ENCODE measurements around the gene MRPL4. TPM values are rescaled to one million over a fixed set of nuclear protein-coding genes. Genes with fewer than 3 reads are reported as not detected.

The MRPL4 gene
- polyA plus RNA-seq, 1 of the 3 experiments (the other 2 are of a cell fraction): 110 TPM

DNA sequence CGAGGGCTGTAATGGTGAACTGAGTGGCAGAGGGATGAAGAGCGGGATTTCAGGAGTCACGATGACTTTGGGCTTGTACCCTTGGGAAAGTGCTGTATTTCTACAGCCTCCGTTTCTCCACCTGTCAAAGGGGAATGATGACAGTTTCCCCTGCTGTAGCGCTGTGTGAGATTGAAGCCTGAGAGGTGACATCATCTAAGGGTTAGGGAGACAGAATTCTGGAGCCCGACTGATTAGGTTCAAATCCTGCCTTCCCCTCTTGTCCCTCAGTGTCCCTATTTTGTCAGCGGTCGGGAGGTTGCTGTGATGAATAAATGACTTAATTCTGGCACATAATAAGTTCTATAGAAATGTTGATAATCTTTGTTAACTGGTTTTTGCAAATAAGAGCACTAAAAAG, 693 bp downstream of the MRPL4 start:
- Histone ChIP-seq H3K36me3 (replicated peaks in 1 of 2; ENCODE audit: control insufficient read depth in 1 of 2, insufficient read depth in 2 of 2, low read length in 1 of 2) (peaks cover 0 to 15% of the 10 kb centered on the region in 2 experiments), H3F3A (replicated peaks; ENCODE audit: insufficient read depth) (peaks cover 5% of the 10 kb centered on the region), H3K4me1 (ENCODE audit: control insufficient read depth in 1 of 2, insufficient read depth in 2 of 2, low read depth in 1 of 2, low read length in 1 of 2) (peaks cover 0 to 5% of the 10 kb centered on the region in 2 experiments; a peak in 1 of 4 replicates), H2AFZ (ENCODE audit: low read depth) (no peak overlapping the region), H3K4me3 (ENCODE audit: low read depth in 2 of 2, low read length in 1 of 2) (peak overlapping the region; percentile 67 to 69), H3K9ac (peak overlapping the region; percentile 87), H3K9me2 (no peaks in the 10 kb centered on the region), H3K79me2 (ENCODE audit: insufficient read depth) (peaks cover 21% of the 10 kb centered on the region), H3K27me3 (ENCODE audit: insufficient read depth) (no peaks in the 10 kb centered on the region), H3K27ac (ENCODE audit: low read depth in 2 of 2, low read length in 1 of 2) (peak overlapping the region in 1 of 2 experiments; percentile 63; a peak in 1 of 4 replicates), H4K20me1 (ENCODE audit: insufficient read depth) (no peaks in the 10 kb centered on the region), H3K9me3 (no peaks in the 10 kb centered on the region), H3K4me2 (peak overlapping the region; percentile 96)
- DNase-seq: no peak
- 19% methylated on average over 8 of the region's 8 CpGs for WGBS (ENCODE audit: low lambda C conversion rate)
- TF ChIP-seq, protein P1, sequence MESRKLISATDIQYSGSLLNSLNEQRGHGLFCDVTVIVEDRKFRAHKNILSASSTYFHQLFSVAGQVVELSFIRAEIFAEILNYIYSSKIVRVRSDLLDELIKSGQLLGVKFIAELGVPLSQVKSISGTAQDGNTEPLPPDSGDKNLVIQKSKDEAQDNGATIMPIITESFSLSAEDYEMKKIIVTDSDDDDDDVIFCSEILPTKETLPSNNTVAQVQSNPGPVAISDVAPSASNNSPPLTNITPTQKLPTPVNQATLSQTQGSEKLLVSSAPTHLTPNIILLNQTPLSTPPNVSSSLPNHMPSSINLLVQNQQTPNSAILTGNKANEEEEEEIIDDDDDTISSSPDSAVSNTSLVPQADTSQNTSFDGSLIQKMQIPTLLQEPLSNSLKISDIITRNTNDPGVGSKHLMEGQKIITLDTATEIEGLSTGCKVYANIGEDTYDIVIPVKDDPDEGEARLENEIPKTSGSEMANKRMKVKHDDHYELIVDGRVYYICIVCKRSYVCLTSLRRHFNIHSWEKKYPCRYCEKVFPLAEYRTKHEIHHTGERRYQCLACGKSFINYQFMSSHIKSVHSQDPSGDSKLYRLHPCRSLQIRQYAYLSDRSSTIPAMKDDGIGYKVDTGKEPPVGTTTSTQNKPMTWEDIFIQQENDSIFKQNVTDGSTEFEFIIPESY (IDR thresholded peaks at IDR 0.05; ENCODE audit: borderline replicate concordance, low read depth): no peak
- no peak for TF ChIP-seq TEAD4 (IDR thresholded peaks at IDR 0.05; ENCODE audit: borderline replicate concordance, insufficient read depth)
- TF ChIP-seq, protein P2, sequence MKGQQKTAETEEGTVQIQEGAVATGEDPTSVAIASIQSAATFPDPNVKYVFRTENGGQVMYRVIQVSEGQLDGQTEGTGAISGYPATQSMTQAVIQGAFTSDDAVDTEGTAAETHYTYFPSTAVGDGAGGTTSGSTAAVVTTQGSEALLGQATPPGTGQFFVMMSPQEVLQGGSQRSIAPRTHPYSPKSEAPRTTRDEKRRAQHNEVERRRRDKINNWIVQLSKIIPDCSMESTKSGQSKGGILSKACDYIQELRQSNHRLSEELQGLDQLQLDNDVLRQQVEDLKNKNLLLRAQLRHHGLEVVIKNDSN (IDR thresholded peaks at IDR 0.05; ENCODE audit: borderline replicate concordance, low read depth): no peak
- TF ChIP-seq, protein P3, sequence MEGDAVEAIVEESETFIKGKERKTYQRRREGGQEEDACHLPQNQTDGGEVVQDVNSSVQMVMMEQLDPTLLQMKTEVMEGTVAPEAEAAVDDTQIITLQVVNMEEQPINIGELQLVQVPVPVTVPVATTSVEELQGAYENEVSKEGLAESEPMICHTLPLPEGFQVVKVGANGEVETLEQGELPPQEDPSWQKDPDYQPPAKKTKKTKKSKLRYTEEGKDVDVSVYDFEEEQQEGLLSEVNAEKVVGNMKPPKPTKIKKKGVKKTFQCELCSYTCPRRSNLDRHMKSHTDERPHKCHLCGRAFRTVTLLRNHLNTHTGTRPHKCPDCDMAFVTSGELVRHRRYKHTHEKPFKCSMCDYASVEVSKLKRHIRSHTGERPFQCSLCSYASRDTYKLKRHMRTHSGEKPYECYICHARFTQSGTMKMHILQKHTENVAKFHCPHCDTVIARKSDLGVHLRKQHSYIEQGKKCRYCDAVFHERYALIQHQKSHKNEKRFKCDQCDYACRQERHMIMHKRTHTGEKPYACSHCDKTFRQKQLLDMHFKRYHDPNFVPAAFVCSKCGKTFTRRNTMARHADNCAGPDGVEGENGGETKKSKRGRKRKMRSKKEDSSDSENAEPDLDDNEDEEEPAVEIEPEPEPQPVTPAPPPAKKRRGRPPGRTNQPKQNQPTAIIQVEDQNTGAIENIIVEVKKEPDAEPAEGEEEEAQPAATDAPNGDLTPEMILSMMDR (IDR thresholded peaks at IDR 0.05): no peak
- no peak for TF ChIP-seq RFX5 (IDR thresholded peaks at IDR 0.05; ENCODE audit: low read length)
- no peak for TF ChIP-seq NFIC (IDR thresholded peaks at IDR 0.05; ENCODE audit: borderline replicate concordance)
- no peak for TF ChIP-seq SMC3 (IDR thresholded peaks at IDR 0.05; ENCODE audit: low read depth, low read length)
- no peak for TF ChIP-seq FOXM1 (IDR thresholded peaks at IDR 0.05; ENCODE audit: low read depth)
- no peak for TF ChIP-seq GATA2 (CRISPR knock-in tag; IDR thresholded peaks at IDR 0.05)
- no peak for TF ChIP-seq MXI1 (IDR thresholded peaks at IDR 0.05; ENCODE audit: low read depth, low read length)
- no peak for TF ChIP-seq MEF2A (IDR thresholded peaks at IDR 0.05; ENCODE audit: borderline replicate concordance, low read depth)
- TF ChIP-seq TAF1 (IDR thresholded peaks at IDR 0.05; ENCODE audit: borderline replicate concordance, low read depth, low read length): no peak
- TF ChIP-seq RAD21 (IDR thresholded peaks at IDR 0.05; ENCODE audit: low read length): no peak
- TF ChIP-seq, protein P4, sequence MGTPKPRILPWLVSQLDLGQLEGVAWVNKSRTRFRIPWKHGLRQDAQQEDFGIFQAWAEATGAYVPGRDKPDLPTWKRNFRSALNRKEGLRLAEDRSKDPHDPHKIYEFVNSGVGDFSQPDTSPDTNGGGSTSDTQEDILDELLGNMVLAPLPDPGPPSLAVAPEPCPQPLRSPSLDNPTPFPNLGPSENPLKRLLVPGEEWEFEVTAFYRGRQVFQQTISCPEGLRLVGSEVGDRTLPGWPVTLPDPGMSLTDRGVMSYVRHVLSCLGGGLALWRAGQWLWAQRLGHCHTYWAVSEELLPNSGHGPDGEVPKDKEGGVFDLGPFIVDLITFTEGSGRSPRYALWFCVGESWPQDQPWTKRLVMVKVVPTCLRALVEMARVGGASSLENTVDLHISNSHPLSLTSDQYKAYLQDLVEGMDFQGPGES (IDR thresholded peaks at IDR 0.05; ENCODE audit: low read depth, low read length): no peak
- TF ChIP-seq, protein P5, sequence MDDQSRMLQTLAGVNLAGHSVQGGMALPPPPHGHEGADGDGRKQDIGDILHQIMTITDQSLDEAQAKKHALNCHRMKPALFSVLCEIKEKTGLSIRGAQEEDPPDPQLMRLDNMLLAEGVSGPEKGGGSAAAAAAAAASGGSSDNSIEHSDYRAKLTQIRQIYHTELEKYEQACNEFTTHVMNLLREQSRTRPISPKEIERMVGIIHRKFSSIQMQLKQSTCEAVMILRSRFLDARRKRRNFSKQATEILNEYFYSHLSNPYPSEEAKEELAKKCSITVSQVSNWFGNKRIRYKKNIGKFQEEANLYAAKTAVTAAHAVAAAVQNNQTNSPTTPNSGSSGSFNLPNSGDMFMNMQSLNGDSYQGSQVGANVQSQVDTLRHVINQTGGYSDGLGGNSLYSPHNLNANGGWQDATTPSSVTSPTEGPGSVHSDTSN (IDR thresholded peaks at IDR 0.05): no peak
- ChIA-PET CTCF (interaction anchor here (1.0 kb wide), 1 partner anchor 17 kb away, joined by 3 read pairs; no protein-coding TSS in a partner anchor), POLR2A (no interaction called here)
